IgD-negative memory B cell (primary cell): Measurements from ENCODE around the gene ACAD10. TPM values are rescaled to one million over a fixed set of nuclear protein-coding genes. Genes with fewer than 3 reads are reported as not detected.
A peak's percentile ranks its signal among the peaks of the same experiment; 100 is the strongest.

ENCODE experiments used
- H3K27ac Mint-ChIP-seq, 3 donors: one replicate each; pipeline ENCODE4 v1.8.0; 2020 to 2022; ENCODE audit warnings: mild to moderate bottlenecking in 3 of 3, mixed read lengths in 3 of 3, moderate library complexity in 1 of 3
- H3K27me3 Mint-ChIP-seq: one replicate; pipeline ENCODE4 v1.8.0; 2021; ENCODE audit warnings: mixed read lengths
- H3K36me3 Mint-ChIP-seq: one replicate; pipeline ENCODE4 v1.8.0; 2020; ENCODE audit warnings: mild to moderate bottlenecking, mixed read lengths
- H3K4me1 Mint-ChIP-seq, 3 donors: one replicate each; pipeline ENCODE4 v1.8.0; 2020 to 2022; ENCODE audit warnings: mixed read lengths in 3 of 3, mild to moderate bottlenecking in 1 of 3
- H3K4me3 Mint-ChIP-seq, 4 donors: one replicate each; pipeline ENCODE4 v1.8.0; 2020 to 2022; ENCODE audit warnings: mild to moderate bottlenecking in 4 of 4, mixed read lengths in 4 of 4, moderate library complexity in 3 of 4
- H3K9me3 Mint-ChIP-seq, 3 donors: one replicate each; pipeline ENCODE4 v1.8.0; 2020 to 2021; ENCODE audit warnings: mixed read lengths in 3 of 3, mild to moderate bottlenecking in 1 of 3
- polyA plus RNA-seq: library from polyadenylated mRNA; unstranded; fragments of 300-500 nt; fragmentation: Illumina TruSeq; gene quantifications from one replicate; pipeline ENCODE4 v1.2.3, GENCODE V29; 2021

Gene ACAD10
- polyA plus RNA-seq, 1 donor from 2014 or later = 17.5 TPM

DNA sequence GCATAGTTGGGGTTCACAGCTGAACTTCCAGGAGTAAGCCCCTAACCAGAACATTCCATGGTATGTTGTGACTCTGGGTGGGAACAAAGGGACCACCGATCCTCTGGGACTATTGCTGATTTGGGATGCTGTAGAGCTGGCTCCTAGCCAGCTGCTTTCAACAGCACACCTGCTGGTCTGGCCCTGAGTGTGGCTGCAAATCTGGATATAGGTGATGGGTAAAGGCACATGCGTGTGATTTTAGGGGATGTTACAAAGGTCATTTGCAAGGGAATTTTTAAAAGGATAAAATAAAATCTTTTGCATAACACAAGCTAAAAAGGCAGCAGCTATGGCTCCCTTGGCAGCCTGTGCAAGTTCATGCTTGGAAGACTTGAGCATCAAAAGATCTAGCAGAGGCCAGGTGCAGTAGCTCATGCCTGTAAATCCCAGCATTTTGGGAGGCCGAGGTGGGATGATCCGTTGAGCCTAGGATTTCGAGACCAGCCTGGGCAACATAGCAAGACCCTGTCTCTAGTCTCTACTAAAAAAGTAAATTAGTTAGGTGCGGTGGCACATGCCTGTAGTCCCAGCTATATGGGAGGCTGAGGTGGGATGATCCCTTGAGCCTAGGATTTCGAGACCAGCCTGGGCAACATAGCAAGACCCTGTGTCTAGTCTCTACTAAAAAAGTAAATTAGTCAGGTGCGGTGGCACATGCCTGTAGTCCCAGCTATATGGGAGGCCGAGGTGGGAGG is 82.5 kb downstream of the ACAD10 start:
- Mint-ChIP-seq H3K27ac (peak overlapping the region in 1 of 3 donors; percentile 34), H3K4me3 (peak overlapping the region in 2 of 4 donors; percentile 75 to 76), H3K4me1 (peaks cover 18 to 32% (median 31%) of the 10 kb centered on the region in 3 donors), H3K9me3 (peaks cover 0 to 4% (median 1%) of the 10 kb centered on the region in 3 donors), H3K36me3 (peaks cover 2% of the 10 kb centered on the region), H3K27me3 (peaks cover 5% of the 10 kb centered on the region)

DNA sequence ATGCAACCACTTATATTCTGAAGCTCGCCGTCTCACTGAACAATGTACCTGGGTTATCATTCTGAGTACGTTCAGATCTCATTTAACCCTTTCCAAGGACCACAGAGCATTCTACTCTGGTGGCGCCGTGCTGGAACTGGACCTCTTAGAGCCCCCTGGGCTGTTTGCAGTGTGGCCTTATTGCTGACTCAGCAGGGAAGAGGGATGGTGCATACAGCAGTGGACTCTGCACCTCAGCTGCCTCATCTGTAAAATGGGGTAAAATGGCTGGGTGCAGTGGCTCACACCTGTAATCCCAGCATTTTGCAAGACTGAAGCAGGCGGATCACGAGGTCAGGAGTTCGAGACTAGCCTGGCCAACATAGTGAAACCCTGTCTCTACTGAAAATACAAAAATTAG is 83.7 kb downstream of the ACAD10 start:
- peaks cover 0 to 4% (median 1%) of the 10 kb centered on the region in 3 donors for H3K9me3 Mint-ChIP-seq
- peaks cover 5% of the 10 kb centered on the region for H3K27me3 Mint-ChIP-seq
- H3K4me3 Mint-ChIP-seq = no peak overlapping the region
- H3K4me1 Mint-ChIP-seq = peaks cover 16 to 32% (median 29%) of the 10 kb centered on the region in 3 donors
- peaks cover 2% of the 10 kb centered on the region for H3K36me3 Mint-ChIP-seq
- no peak overlapping the region for H3K27ac Mint-ChIP-seq

DNA sequence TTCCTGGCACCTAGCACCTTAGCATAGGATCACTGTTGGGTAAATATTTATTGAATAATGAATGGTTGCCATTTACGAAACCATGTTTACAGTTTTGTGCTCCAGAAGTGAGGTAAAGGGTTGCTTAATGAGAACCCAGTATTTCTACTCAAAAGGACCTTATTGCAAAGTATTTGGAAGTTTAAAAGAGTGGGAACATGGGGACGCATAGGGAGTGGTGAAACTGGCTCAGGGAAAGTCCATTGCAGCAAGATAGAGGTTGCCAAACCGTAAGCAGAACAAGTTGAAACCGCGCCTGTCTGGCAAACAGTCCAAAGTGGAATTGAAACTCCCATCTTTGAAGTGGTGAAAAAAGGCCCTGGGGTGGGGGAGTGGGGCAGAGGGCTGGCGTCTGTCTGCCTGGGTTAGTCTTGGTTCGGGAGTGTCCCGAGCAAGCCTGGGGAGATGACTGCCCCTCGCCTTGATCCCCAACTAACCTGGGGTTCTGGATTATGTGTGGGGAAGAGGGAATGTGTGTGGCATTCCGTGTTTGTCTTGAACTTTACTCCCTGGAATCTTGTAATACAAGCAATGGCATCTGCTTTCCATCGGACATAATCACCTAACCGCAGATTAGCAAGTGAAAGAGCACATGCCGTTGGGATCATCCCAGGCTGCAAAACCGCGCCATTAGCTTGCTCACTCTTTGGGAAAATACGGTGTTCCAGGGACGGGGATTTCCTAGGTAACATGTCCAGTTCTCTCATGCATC is 88.1 kb downstream of the ACAD10 start:
- Mint-ChIP-seq H3K27ac (peak overlapping the region; percentile 63 to 88 (median 76)), H3K36me3 (peaks cover 2% of the 10 kb centered on the region), H3K4me1 (peaks cover 24 to 31% (median 28%) of the 10 kb centered on the region in 3 donors)

DNA sequence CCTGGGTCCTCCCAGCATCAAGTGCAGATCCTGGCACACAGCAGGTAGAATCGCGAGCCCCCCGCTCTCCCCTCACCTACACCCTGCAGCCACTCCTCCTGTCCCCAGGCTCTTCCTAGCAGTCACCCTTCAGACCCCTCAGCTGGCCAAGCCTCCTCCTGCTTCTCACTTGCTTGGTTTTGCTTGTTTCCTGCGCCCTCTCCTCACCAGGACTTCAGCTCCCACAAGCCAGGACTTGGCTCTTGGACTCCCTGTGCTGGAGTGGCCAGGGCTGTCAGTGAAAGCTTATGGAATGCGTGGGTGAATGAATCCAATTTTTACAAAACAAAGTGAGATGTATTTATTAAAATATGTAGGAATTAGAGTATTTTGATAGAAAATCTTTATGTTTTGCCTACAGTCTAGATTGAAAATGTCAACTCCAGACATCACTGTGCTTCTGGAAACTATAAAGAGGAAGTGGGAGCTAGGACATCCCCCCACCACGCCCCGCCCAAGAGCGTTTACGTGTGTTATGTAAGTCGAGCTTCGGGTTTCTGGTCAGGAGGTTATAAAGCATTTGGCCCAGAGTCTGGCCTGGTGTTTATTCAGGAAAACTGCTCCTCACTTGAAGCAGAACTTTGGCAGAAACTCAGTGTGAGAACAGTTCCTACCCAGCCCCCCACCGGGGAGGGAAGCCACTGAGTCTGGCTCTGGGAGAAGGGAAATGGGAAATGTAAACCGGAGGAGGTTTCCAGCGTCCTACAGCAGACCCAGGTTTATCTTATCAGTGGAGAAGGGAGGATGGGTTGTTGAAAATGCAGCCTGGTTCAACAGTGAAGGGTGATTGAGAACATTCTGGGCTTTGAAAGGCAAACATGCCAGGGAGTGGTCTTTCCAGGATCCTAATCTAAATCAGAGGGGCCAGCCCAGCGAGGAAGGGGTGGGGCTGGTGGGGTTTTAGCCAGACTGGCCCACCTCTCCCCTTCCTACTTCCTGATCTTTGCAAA is 89.6 kb downstream of the ACAD10 start:
- H3K9me3 Mint-ChIP-seq = no peaks in the 10 kb centered on the region
- peak overlapping the region; percentile 95 to 100 (median 99) for H3K27ac Mint-ChIP-seq
- H3K4me3 Mint-ChIP-seq = peak overlapping the region; percentile 46 to 73 (median 66)
- H3K4me1 Mint-ChIP-seq = peaks cover 24 to 32% (median 28%) of the 10 kb centered on the region in 3 donors
- no peaks in the 10 kb centered on the region for H3K27me3 Mint-ChIP-seq
- peaks cover 5% of the 10 kb centered on the region for H3K36me3 Mint-ChIP-seq

More for the DNA sequence above, 88.1 kb downstream of the ACAD10 start:
- Mint-ChIP-seq H3K4me3 (peak overlapping the region in 1 of 4 donors; percentile 82), H3K27me3 (no peaks in the 10 kb centered on the region), H3K9me3 (no peaks in the 10 kb centered on the region)

DNA sequence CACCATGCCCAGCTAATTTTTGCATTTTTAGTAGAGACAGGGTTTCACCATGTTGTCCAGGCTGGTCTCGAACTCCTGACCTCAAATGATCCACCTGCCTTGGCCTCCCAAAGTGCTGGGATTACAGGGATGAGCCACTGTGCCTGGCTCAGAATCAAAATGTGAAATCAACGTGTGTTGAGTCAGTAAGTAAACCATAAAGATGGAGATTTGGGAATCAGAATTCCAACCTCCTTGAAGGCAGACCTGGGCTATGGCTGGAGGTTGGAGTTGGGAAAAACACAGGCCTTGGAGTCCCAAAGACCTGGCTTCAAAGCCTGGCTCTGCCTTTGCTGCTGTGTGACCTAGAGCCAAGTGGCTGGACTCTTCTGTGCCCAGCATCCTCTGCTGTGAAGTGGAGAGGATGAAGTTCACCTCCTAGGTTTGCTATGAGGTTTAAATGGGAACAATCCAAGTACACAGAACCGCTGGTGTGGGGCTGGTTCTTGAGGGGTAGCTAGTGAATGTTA is 91.0 kb downstream of the ACAD10 start:
- no peaks in the 10 kb centered on the region for H3K9me3 Mint-ChIP-seq
- H3K36me3 Mint-ChIP-seq = peaks cover 5% of the 10 kb centered on the region
- H3K27me3 Mint-ChIP-seq = no peaks in the 10 kb centered on the region
- peaks cover 24 to 33% (median 28%) of the 10 kb centered on the region in 3 donors for H3K4me1 Mint-ChIP-seq
- no peak overlapping the region for H3K4me3 Mint-ChIP-seq
- H3K27ac Mint-ChIP-seq = peak overlapping the region in 1 of 3 donors; percentile 86

DNA sequence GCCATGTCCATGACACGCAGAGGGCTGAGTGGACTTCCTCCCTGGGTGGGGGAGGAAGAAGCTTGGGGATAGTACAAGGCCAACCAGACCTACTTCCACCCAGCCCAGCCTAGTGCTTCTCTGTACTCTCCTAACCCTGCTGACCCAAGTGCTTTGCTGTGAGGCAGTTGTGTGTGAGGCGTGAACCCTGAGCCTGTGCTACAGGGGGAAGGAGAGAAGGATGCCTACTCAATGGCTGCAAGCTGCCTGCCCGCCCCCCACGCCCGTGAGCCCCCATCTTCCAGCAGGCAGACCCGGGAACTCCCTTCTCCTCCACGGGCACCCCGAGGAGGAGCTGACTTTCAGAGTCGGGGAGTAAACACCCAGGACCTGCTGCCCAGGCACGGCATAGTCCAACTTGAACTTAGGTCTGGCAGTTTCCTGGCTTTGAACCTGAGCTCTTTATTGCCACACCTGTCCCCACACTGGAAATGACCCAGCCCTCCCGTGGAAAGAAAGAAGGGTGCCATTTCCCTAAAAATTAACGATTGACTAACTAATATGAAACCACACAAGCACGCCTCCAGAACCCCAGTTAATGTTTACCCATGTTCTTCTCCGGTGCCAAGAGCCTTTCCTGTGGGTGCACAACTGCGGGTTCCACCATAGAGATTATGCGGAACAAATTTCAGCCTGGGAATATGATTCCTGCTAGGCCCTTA is 91.6 kb downstream of the ACAD10 start:
- H3K27me3 Mint-ChIP-seq = no peaks in the 10 kb centered on the region
- peaks cover 24 to 33% (median 28%) of the 10 kb centered on the region in 3 donors for H3K4me1 Mint-ChIP-seq
- H3K9me3 Mint-ChIP-seq = no peaks in the 10 kb centered on the region
- peak overlapping the region; percentile 40 to 95 (median 86) for H3K27ac Mint-ChIP-seq
- peaks cover 5% of the 10 kb centered on the region for H3K36me3 Mint-ChIP-seq
- no peak overlapping the region for H3K4me3 Mint-ChIP-seq

DNA sequence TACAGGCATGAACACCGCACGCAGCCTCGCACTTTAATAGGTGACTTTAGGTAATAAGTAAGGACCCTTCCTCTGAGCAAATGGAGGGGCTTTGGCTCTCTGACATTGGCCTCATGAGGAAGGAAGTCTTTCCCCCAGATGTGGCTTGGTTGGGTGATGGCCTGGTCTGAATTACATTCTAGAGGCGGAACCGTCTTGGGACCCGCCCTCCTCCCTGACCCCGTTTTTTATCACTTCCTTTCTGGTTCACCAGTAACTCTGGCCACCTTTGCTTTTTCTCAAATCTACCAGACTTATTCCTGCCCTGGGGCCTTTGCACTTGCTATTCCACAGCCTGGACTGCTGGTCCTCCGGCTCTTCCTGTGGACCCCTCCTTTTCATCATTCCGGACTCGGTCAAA is 94.3 kb downstream of the ACAD10 start:
- Mint-ChIP-seq H3K27me3 (no peaks in the 10 kb centered on the region), H3K4me3 (no peak overlapping the region)

DNA sequence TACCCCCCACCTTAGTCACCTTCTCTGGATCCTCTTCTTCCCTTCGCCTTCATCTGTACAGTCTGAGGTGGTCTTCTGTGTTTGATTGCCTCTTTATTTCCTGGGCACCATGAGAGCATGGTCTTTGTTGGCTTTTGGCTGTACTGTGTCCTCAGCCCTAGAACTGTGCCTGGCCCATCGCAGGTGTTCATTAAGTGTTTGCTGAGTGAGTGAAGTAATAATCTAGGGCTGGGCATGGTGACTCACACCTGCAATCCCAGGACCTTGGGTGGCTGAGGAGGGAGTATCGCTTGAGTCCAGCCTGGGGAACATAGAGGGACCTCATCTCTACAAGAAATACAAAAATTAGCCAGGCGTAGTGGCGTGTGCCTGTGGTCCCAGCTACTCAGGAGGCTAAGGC is 94.8 kb downstream of the ACAD10 start:
- Mint-ChIP-seq H3K27me3 (no peaks in the 10 kb centered on the region), H3K4me1 (peaks cover 6 to 9% (median 9%) of the 10 kb centered on the region in 3 donors), H3K36me3 (peaks cover 8% of the 10 kb centered on the region), H3K9me3 (no peaks in the 10 kb centered on the region), H3K27ac (peak overlapping the region in 2 of 3 donors; percentile 5 to 76), H3K4me3 (no peak overlapping the region)

More for the DNA sequence above, 94.3 kb downstream of the ACAD10 start:
- H3K36me3 Mint-ChIP-seq = peaks cover 8% of the 10 kb centered on the region
- H3K27ac Mint-ChIP-seq = peak overlapping the region in 1 of 3 donors; percentile 5
- H3K9me3 Mint-ChIP-seq = no peaks in the 10 kb centered on the region
- H3K4me1 Mint-ChIP-seq = peaks cover 11 to 12% (median 12%) of the 10 kb centered on the region in 3 donors

DNA sequence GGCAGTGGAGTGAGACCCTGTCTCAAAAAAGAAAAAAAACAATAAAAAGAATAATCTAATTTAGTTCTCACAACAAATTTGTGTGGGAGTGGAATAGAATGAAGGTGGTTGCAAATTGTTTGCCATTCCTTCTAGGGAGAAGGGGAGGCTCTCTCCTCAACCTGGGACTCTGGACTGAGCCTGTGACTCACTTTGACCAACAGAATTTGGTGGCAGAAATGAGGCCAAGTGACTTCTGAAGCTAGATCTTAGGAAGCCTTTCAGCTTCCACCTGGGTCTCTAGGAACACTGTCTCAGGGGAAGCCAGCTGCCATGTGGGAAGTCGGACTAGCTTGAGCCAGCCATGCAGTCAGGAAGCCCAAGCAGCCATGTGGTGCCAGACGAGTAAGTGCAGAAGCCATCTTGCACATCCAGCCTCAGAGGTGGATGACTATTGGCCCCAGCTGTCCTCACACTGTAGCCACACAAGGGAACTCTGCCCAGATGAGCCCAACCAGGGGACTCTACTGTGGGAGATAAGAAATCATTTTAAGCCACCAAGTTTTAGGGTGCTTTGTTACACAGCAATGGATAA is 95.3 kb downstream of the ACAD10 start:
- H3K36me3 Mint-ChIP-seq = peaks cover 6% of the 10 kb centered on the region
- peaks cover under 1 to 3% (median 3%) of the 10 kb centered on the region in 3 donors for H3K4me1 Mint-ChIP-seq
- no peaks in the 10 kb centered on the region for H3K27me3 Mint-ChIP-seq
- H3K9me3 Mint-ChIP-seq = no peaks in the 10 kb centered on the region
- peak overlapping the region in 1 of 3 donors; percentile 83 for H3K27ac Mint-ChIP-seq
- no peak overlapping the region for H3K4me3 Mint-ChIP-seq

DNA sequence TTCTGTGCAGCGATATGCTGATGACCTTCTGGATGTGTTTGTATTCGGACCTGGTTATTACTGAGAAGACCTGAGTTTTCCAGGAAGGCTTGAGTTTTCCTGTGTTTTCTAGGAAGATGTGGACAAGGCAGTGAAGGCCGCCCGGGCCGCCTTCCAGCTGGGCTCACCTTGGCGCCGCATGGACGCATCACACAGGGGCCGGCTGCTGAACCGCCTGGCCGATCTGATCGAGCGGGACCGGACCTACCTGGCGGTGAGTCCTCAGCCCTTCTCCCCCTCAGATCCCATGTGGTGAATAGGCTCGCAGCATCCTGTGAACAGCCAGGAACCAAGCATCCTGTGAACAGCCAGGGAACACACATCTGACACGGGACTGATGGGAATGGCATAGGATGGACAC is 97.2 kb downstream of the ACAD10 start:
- Mint-ChIP-seq H3K27ac (no peak overlapping the region), H3K4me1 (peaks cover 0 to 2% (median 0%) of the 10 kb centered on the region in 3 donors), H3K36me3 (peaks cover 6% of the 10 kb centered on the region), H3K9me3 (no peaks in the 10 kb centered on the region), H3K4me3 (no peak overlapping the region), H3K27me3 (no peaks in the 10 kb centered on the region)

DNA sequence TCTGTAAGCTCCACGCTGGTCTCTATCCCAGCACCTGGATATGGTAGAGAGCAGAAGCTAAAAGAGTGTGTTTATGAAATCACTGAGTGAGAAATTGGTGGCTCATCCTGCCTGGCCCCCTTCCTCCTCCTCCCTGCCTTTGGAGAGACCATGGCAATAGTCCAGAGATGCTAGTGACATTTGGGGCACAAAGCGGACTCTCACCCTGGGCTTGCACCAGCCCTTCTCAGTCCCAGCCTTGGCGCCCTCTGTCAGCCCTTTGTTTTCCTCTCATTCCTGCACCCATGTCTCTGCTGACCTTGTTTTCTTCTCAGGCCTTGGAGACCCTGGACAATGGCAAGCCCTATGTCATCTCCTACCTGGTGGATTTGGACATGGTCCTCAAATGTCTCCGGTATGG is 99.1 kb downstream of the ACAD10 start:
- Mint-ChIP-seq H3K4me1 (peaks cover 0 to 2% (median 1%) of the 10 kb centered on the region in 3 donors), H3K36me3 (peaks cover 6% of the 10 kb centered on the region), H3K27me3 (no peaks in the 10 kb centered on the region), H3K27ac (no peak overlapping the region), H3K4me3 (no peak overlapping the region), H3K9me3 (no peaks in the 10 kb centered on the region)

DNA sequence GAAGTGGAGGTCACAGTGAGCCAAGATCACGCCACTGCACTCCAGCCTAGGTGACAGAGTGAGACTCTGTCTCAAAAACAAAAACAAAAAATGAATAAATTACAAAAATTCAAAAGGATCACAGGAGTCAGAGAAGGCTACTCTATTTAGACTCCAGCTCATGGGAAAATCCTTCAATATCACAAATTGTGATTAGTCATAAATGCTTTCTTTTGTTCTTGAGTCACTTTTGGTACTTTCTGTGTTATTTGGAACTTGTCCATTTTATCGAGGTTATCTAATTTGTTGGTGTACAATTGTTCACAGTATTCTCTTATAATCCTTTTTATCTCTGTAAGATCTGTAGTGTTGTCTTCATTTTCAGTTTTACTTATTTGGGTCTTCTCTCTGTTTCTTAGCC is 99.8 kb downstream of the ACAD10 start:
- Mint-ChIP-seq H3K4me1 (peaks cover 0 to 1% (median 0%) of the 10 kb centered on the region in 3 donors), H3K4me3 (no peak overlapping the region), H3K36me3 (peaks cover 3% of the 10 kb centered on the region), H3K9me3 (no peaks in the 10 kb centered on the region), H3K27ac (no peak overlapping the region), H3K27me3 (no peaks in the 10 kb centered on the region)

DNA sequence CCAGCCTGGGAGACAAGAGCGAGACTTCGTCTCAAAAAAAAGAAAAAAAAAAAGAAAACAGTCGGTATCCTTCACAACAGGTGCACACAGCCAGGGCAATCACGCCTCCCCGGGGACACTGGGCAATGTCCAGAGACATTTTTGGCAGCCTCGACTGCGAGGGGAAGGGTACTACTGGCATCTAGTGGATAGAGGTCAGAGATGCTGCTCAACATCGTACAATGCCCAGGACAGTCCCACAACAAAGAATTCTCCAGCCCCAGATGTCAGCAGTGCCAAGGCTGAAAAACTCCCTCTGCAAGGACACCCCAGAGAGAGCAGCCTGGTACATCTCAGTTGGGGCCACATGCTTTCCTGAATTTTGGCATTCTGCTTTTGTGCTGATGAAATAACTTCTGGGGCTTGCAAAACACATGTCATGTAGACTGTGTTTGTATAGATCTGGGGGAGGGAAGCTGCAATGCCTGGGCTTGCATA is 102.4 kb downstream of the ACAD10 start:
- Mint-ChIP-seq H3K27me3 (no peaks in the 10 kb centered on the region), H3K4me1 (peaks cover 0 to 1% (median 0%) of the 10 kb centered on the region in 3 donors), H3K36me3 (peaks cover 2% of the 10 kb centered on the region), H3K27ac (no peak overlapping the region), H3K9me3 (no peaks in the 10 kb centered on the region), H3K4me3 (no peak overlapping the region)
